ENCODE results near the gene SMYD4. TPM values are rescaled to one million over a fixed set of nuclear protein-coding genes. Genes with fewer than 3 reads are reported as not detected.
"Not testable (repeated sequence)": the region's sequence is repeated elsewhere in the genome, so short reads cannot be mapped to it uniquely, and the experiment has no call there.

The SMYD4 gene
- polyA plus RNA-seq, 5 donors = 16.4 to 23.5 (median 19.1) TPM

- no peak for DNase-seq
Measured at GRCh38 chr17:1785930-1786329, 43.8 kb downstream of the SMYD4 start.

GRCh38 chr17:1783834-1784611 is 45.7 kb downstream of the SMYD4 start:
- peak; percentile 91 to 92 for DNase-seq

- DNase-seq = no peak
Measured at GRCh38 chr17:1783271-1783670, 46.4 kb downstream of the SMYD4 start.

GRCh38 chr17:1782171-1782567 is 47.5 kb downstream of the SMYD4 start:
- DNase-seq = no peak

- DNase-seq = peak; percentile 77 to 80
Measured at GRCh38 chr17:1779571-1780131, 50.1 kb downstream of the SMYD4 start.

- no peak for DNase-seq
Measured at GRCh38 chr17:1776857-1777256, 52.8 kb downstream of the SMYD4 start.

GRCh38 chr17:1776328-1776727 is 53.4 kb downstream of the SMYD4 start:
- no peak for DNase-seq

GRCh38 chr17:1774390-1775176 is 55.1 kb downstream of the SMYD4 start:
- DNase-seq = no peak

- peak in 1 of 2 donors; percentile 61 for DNase-seq
Measured at GRCh38 chr17:1773696-1774181, 56.0 kb downstream of the SMYD4 start.

- not testable (repeated sequence) for DNase-seq
Measured at GRCh38 chr17:1773000-1773695, 56.6 kb downstream of the SMYD4 start.

- no peak for DNase-seq
Measured at GRCh38 chr17:1769822-1770477, 59.8 kb downstream of the SMYD4 start.

GRCh38 chr17:1767358-1767757 is 62.3 kb downstream of the SMYD4 start:
- no peak for DNase-seq

- no peak for DNase-seq
Measured at GRCh38 chr17:1766382-1767135, 63.1 kb downstream of the SMYD4 start.

GRCh38 chr17:1765576-1765975 is 64.1 kb downstream of the SMYD4 start:
- no peak for DNase-seq

- DNase-seq = not testable (repeated sequence)
Measured at GRCh38 chr17:1764705-1765104, 65.0 kb downstream of the SMYD4 start.

GRCh38 chr17:1764284-1764683 is 65.4 kb downstream of the SMYD4 start:
- no peak for DNase-seq

- DNase-seq = no peak
Measured at GRCh38 chr17:1762901-1763898, 66.5 kb downstream of the SMYD4 start.

GRCh38 chr17:1762233-1762900 is 67.3 kb downstream of the SMYD4 start:
- no peak for DNase-seq

- DNase-seq = no peak
Measured at GRCh38 chr17:1759529-1759928, 70.2 kb downstream of the SMYD4 start.
